ENCODE measurements around the gene EIF2D.

GRCh38 chr1:206593351-206593925 lies 18.8 kb downstream of the EIF2D start:
- TF ChIP-seq MAX (IDR thresholded peaks at IDR 0.05) (no peak), RAD21 (IDR thresholded peaks at IDR 0.05; ENCODE audit: low read depth) (no peak), EP300 (IDR thresholded peaks at IDR 0.05; ENCODE audit: borderline replicate concordance) (no peak), TEAD4 (IDR thresholded peaks at IDR 0.05) (no peak), CEBPB (IDR thresholded peaks at IDR 0.05) (no peak), ZBTB7A (IDR thresholded peaks at IDR 0.05; ENCODE audit: low read depth) (no peak), REST (IDR thresholded peaks at IDR 0.05; ENCODE audit: low read depth) (no peak), TAF1 (IDR thresholded peaks at IDR 0.05; ENCODE audit: low read depth) (no peak), CREB1 (IDR thresholded peaks at IDR 0.05; ENCODE audit: low read depth) (no peak), NFIC (IDR thresholded peaks at IDR 0.05) (no peak)
